NK-92 (cell line): ENCODE data around the gene GOLGA6A.
"Not testable (repeated sequence)": the region's sequence is repeated elsewhere in the genome, so short reads cannot be mapped to it uniquely, and the experiment has no call there.

Experiments used
- DNase-seq: peaks from one replicate; lab custom pipeline; 2025; ENCODE audit not compliant: unreplicated experiment; lab: John Stamatoyannopoulos, UW

Gene GOLGA6A

DNA sequence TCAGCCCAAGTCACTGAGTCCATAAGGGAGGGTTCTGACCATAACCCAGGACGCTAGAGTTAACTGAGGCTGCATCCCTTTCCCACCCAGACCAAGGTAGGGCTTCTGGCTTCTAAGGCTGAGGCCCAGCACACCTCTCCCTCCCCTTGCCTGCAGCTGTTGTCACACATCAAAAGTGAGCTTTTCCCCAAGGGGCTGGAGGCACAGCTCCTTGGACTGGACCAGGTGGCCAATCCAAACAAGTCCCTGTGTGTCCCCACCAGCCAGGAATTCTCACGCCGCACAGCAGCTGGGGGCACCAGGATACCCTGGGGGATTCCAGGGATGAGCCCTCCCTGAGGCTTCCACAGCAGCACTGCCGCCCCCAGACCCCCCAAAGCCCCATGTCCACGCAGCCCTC lies 25.8 kb upstream of the GOLGA6A start:
- DNase-seq, result no peak

GRCh38 chr15:74099963-74100733 lies 17.8 kb upstream of the GOLGA6A start:
- DNase-seq, result not testable (repeated sequence)

DNA sequence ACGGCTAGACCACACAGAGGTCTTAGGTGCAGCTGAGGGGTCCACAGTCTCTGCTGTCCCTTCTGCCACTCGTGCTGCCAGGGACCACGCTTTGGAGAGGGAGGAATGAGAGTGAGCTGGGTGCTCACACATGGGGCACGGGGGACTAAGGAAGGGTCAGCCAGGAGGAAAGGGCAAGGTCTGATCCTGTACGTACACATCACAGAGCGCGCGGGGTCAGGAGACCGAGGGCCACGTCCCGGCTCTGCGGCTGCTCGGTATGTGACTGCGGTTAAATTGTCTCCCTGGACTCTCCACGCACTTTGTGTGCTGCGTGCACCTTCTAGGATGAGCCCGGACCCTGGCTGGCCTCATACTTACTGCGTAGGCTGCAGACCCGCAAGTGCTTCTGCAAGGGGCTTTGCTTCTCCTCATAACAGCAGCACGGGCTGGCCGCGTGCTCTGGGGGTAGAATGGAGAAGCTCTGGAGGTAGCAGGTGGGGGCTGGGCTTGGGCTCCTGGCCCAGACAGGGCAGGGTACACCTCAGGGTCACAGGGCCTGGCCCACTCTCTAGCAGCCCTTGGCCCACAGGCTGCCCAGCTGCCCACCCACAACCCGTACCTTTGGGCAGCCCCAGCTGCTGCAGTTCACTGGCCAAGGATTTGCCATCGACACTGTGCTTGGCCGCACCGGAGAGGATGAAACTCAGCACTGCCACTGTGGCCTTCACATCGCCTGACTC lies 14.6 kb upstream of the GOLGA6A start:
- DNase-seq, result not testable (repeated sequence)

GRCh38 chr15:74095610-74096009 lies 13.3 kb upstream of the GOLGA6A start:
- not testable (repeated sequence) for DNase-seq

DNA sequence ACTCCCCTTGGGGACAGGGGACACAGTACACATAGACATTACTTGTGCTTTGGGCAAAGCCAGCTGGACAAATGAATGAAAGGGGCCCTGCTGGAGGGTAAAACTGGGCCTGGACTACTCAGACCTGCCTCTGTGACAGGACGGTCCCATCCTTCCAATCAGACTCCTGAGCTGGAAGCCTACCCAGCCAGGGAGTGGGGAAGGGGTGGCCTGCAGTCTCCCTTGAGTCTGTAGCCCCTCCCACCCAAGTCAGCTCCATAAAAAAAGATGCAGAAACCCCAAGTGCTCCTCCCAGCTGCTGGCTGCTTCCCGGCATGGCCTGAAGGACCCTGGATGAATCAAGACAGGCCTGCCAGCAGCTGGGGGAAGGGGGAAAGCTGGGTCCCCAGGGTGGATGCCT lies 12.2 kb upstream of the GOLGA6A start:
- DNase-seq, result not testable (repeated sequence)

DNA sequence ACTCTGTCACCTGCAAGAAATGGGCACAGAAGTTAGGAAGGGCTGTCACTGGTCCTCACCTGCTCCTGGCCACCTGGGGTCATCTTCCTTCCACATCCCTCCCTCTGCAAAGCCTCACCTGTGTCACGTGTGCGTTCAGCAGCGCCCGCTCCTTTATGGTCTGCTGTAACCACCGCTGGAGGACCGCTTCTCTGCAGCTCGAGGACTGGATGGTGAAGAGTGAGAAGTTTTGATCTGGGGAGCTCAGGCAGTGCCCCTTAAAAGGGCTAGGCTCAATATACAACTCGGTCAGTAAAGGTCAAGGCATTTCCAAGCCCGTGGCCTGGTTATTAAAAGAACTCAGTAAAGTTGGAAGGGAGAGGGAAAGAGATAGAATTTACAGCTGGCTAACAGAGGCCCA lies 6.6 kb downstream of the GOLGA6A start:
- DNase-seq, result not testable (repeated sequence)

DNA sequence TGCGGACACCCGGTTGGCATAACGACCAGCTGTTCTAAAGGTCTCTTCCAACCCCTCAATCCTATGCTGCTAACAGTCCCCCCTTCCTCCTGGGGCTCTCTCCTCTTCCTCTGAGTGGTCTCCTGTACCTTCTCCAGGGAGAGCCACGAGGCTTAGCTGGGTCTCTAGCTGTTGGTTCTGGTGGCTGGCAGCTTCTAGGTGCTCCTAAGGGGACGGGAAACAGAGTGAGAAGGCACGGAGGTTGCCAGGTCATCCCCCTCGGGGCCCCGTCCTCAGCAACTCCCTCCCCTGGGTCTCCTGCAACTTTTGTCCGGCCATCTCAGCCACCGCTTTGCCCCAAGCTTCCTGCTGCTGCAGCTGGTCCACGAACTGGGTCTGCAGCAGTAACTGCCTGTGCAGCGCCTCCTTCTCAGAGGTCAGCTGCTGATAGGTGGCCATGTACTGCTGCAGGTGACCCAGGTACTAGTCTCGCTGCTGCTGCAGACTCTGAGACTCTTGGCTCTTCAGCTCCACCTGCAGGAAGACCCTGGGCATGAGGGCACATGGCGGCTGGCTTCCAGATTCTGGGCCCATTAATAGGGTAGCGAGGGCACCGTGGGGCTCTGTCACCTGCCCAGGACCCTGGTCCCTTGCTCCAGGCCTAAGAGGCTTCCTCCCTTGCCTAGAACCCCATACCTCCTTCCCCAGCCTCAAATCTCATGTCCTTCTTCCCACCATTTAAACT lies 9.6 kb downstream of the GOLGA6A start:
- not testable (repeated sequence) for DNase-seq

DNA sequence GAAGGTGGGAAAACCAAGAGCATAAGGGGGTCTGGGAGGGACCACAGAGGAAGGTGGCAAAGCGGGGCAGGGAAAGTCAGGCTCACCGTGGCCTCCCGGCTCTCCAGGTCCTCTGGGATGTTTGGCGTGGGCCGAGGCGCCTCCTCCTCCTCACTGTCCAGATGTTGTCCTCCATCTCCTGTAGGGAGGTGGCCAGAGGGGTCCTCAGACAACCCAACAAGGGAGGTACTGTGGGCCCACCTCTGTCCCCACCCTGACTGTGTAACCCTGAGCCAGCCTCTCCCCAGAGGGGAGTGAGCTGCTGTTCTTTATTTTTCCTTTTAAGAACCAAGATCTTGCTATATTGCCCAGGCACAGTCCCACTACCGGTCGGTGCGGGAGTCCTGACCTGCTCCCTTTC lies 10.2 kb downstream of the GOLGA6A start:
- DNase-seq, result not testable (repeated sequence)

DNA sequence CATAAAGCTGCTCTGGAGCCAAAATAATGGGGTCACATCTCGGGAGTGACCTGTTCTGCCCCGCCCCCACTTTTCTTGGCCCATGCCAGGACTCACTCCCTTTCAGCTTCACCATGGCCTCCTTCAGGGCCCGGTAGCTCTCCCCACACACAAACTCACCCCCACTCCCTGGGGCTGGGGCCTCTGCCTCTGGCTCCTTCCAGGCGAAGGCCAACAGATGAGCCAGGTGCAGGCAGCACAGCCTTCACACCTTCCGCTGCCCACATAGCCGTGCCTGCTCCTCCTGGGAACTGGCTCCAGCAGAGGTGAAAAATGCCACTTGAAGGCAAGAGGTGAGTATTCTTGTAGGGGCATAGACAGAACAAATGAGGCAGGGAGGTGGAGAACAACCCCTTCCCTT lies 10.7 kb downstream of the GOLGA6A start:
- DNase-seq, result not testable (repeated sequence)

DNA sequence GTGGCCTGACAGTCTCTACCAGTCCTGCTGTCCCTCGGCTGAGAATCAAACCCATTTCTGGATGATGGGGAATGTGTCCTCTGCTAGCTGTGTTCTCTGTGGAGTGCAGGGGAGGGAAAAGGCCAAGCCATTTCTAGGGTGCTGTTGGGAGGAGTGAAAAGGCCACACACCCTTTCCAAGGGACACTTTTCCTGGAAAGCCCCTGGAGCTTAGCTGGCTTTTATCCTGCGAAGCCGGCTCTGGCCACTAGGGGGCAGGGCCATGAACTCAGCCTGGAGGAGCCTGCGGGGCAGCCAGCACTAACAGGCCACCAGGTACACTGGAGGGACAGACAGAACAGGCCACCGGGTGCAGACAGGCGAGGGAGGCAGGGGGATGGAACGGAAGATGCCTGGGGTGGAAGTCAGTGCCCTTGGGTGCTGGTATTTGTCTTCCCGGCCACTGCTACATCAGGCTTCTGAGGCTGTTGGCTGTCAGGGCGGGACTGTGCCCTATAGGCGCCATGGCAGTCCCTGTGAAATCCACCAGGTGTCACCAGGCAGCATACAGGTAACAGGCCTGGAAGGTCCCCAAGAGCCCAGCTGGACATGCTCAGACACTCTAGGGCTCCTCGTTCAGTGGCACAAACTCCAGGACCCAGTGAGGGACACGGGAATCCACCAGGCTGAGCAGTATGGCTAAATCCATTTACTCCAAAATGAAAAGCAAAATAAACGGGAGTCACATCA lies 16.5 kb downstream of the GOLGA6A start:
- DNase-seq, result not testable (repeated sequence)

DNA sequence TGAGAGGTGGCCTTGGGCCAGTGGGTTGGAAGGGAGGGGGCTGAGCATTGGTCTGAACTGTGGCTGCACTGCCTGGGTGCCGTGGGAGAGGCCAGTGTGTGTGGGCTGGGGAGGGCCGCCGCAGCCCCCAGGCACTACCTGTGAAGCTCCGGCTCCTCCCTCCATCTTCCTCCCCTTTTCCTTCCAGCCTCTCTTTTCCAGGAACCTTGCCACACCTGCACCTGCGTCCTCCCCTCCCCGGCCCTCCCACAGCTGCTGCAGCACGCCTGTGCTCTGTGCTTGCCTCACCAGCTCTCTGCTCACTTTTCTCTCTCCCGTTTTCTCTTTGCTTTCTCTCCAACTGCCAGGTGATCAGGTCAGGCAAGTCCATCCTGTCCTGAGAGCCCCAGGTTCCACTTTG lies 17.5 kb downstream of the GOLGA6A start:
- DNase-seq, result not testable (repeated sequence)

- not testable (repeated sequence) for DNase-seq
These were observed 18.2 kb downstream of the GOLGA6A start for GRCh38 chr15:74064183-74064582.

DNA sequence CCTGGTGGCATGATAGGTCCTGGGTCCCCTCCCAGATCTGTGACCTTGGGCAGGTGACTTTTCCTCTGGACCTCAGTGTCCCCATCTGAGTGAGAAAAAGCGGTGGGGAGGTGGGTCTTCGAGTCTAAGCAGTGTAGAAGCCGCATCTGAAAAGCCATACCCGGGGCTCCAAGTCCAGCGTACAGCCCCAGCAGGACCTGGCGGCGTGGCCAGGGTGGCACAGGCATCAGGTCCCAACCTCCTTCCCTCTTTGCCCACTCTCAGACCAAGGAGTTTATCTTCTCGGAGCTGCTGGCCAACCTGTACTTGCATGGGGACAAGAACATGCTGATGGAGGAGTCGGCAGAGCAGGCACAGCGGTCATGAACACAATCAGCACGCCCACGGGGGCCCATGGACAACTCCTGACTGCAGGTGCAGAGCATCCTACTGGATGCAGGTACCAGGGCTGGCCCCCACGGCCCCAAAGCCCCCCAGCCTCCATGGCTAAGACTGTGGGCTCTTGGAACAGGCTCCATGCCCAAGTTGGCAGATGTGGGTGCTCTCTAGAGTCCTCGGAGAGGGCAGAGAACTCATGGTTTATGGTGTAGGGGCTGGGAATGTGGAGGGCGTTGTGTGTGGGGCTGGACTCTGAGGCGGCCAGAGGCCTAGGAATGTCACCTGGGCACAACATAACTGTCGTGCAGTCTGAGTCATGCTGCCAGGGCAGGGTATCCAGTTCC lies 18.8 kb downstream of the GOLGA6A start:
- DNase-seq, result not testable (repeated sequence)

GRCh38 chr15:74062671-74063070 lies 19.7 kb downstream of the GOLGA6A start:
- DNase-seq, result no peak

- no peak for DNase-seq
These were observed 20.1 kb downstream of the GOLGA6A start for GRCh38 chr15:74062236-74062635.

- no peak for DNase-seq
These were observed 22.1 kb downstream of the GOLGA6A start for GRCh38 chr15:74060251-74060650.

- DNase-seq, result not testable (repeated sequence)
These were observed 23.1 kb downstream of the GOLGA6A start for GRCh38 chr15:74059050-74059833.

DNA sequence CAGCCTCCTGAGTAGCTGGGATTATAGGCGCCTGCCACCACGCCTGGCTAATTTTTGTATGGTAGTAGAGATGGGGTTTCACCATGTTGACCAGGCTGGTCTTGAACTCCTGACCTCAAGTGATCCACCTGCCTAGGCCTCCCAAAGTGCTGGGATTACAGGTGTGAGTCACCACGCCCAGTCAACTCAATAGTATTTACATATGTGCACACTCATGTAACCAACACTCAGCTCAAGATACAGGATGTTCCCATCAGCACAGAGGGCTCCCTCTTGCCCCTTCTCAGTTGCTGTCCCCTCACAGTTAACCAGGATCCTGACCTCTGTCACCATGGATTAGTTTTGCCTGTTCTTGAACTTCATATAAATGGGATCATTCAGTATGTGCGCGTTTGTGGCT lies 26.0 kb downstream of the GOLGA6A start:
- DNase-seq, result not testable (repeated sequence)

GRCh38 chr15:74055804-74056203 lies 26.5 kb downstream of the GOLGA6A start:
- DNase-seq, result no peak
